Activated B cell treated with CpG ODN at 0.5 μM for 24 hours (primary cell): Measurements from ENCODE around the gene PUS7L. TPM values are rescaled to one million over a fixed set of nuclear protein-coding genes. Genes with fewer than 3 reads are reported as not detected.
A peak's percentile ranks its signal among the peaks of the same experiment; 100 is the strongest.

Experiments used
- ATAC-seq: fragments of 200-7000 bp; cut with Tn5 transposase; one replicate; pipeline ENCODE4 v1.10.0; 2021; ENCODE audit warnings: low read depth, mild to moderate bottlenecking, moderate library complexity
- CTCF ChIA-PET: fragments of 350-600 bp; sonication (Branson Sonifier 250); formaldehyde crosslinking; loops from one replicate; lab custom pipeline; 2021; ENCODE audit warnings: antibody characterized with exemption; lab: Charles Lee
- POLR2A ChIA-PET: fragments of 350-600 bp; sonication (Branson Sonifier 250); formaldehyde crosslinking; loops from one replicate; lab custom pipeline; 2021; ENCODE audit warnings: antibody characterized with exemption; lab: Charles Lee
- DNase-seq: peaks from one replicate; pipeline ENCODE4 v3.0.0; 2022
- H3K27ac Mint-ChIP-seq: one replicate; pipeline ENCODE4 v1.8.0; 2020; ENCODE audit warnings: mixed read lengths
- H3K27me3 Mint-ChIP-seq: one replicate; pipeline ENCODE4 v1.8.0; 2021; ENCODE audit warnings: mixed read lengths
- H3K36me3 Mint-ChIP-seq: one replicate; pipeline ENCODE4 v1.8.0; 2021; ENCODE audit warnings: low read depth, mixed read lengths
- H3K4me1 Mint-ChIP-seq: one replicate; pipeline ENCODE4 v1.8.0; 2021; ENCODE audit warnings: mixed read lengths
- H3K4me3 Mint-ChIP-seq: one replicate; pipeline ENCODE4 v1.8.0; 2020; ENCODE audit warnings: mild to moderate bottlenecking, mixed read lengths
- H3K9me3 Mint-ChIP-seq: one replicate; pipeline ENCODE4 v1.8.0; 2020; ENCODE audit warnings: mixed read lengths
- intact Hi-C: fragments of 100-400 bp; cut with micrococcal nuclease; formaldehyde crosslinking; loops from one replicate; pipeline ENCODE4 v1.15.1; 2024
- total RNA-seq: library from RNA; stranded (reverse); gene quantifications from 2 replicates; pipeline ENCODE4 v1.2.3, GENCODE V29; 2022
- TF ChIP-seq, protein P1 (sequence below): fragments of 200-600 bp; IDR thresholded peaks from one replicate; pipeline ENCODE4 v1.8.0; 2022; ENCODE audit warnings: antibody characterized with exemption, mild to moderate bottlenecking

Gene PUS7L
- total RNA-seq, 1 donor from 2014 or later, result 19.9 TPM

DNA sequence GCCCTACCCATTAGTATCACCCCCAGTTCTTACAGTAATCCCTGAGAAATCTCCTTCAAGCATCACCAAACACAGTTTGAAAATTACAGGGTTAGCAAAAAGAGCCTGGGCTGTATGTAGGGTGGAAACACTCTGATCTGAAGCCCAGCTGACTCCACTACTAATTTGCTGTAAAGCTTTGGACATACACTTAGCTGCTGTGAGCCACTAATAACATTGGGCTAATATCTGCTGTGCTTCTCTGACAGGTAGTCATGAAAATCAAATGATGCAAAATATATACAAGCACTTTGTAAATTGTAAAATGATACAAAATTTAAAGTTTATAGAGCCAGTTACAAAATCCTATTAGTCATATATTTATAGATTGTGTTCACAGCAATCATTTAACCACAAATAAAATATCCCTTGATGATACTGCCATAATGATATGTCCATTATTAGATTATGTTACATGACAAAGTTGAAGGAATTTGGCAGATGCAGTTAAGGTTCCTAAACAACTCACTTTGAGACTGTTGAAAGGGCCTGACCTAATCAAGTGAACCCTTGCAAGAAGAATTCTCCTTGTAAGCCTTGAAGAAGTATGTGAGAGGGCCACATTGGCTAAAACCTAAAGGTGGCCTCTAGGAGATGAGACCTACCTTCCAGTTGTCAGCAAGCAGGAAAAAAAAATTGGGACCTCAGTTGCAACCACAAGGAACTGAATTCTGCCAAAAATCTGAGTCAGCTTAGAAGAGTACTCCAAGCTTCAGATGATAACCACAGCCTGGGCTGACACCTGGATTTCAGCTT is 28.5 kb upstream of the PUS7L start:
- CTCF ChIA-PET, result no interaction called here
- no peaks in the 10 kb centered on the region for H3K27me3 Mint-ChIP-seq
- no peak overlapping the region for H3K27ac Mint-ChIP-seq
- H3K4me1 Mint-ChIP-seq, result no peaks in the 10 kb centered on the region
- intact Hi-C loops, result no loop called here
- peaks cover 53% of the 10 kb centered on the region for H3K36me3 Mint-ChIP-seq
- POLR2A ChIA-PET, result no interaction called here
- H3K9me3 Mint-ChIP-seq, result no peaks in the 10 kb centered on the region
- no peak overlapping the region for H3K4me3 Mint-ChIP-seq
- no peak for ATAC-seq
- TF ChIP-seq, protein P1, sequence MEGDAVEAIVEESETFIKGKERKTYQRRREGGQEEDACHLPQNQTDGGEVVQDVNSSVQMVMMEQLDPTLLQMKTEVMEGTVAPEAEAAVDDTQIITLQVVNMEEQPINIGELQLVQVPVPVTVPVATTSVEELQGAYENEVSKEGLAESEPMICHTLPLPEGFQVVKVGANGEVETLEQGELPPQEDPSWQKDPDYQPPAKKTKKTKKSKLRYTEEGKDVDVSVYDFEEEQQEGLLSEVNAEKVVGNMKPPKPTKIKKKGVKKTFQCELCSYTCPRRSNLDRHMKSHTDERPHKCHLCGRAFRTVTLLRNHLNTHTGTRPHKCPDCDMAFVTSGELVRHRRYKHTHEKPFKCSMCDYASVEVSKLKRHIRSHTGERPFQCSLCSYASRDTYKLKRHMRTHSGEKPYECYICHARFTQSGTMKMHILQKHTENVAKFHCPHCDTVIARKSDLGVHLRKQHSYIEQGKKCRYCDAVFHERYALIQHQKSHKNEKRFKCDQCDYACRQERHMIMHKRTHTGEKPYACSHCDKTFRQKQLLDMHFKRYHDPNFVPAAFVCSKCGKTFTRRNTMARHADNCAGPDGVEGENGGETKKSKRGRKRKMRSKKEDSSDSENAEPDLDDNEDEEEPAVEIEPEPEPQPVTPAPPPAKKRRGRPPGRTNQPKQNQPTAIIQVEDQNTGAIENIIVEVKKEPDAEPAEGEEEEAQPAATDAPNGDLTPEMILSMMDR, result no peak
- DNase-seq, result no peak

DNA sequence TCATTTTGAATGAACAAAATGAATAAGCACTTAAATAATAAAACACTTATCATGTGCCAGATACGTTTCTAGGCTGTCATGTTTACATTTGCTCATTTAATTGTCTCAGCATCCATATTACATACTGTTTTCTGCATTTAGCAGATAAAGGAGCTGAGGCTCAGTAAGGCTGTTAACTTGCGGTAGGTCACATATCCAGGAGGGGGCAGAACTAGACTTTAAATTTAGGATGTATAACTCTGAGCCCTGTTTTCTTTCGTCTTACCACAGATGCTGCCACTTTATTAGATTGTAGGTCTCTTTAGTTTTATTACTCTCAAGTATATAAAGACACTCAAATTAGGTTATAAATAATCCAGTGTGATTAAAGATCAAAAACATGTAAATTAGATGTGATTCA is 17.9 kb upstream of the PUS7L start:
- ChIA-PET POLR2A (interaction anchor here (2.6 kb wide), 1 partner anchor 17 kb away, joined by 9 read pairs; the partner anchor contains the start of genes IRAK4 and PUS7L), CTCF (interaction anchor here (1.1 to 6.1 kb wide), 3 partner anchors 29 to 106 kb away, joined by 3 to 61 read pairs (median 5); partner anchors contain the start of gene TWF1)
- Mint-ChIP-seq H3K4me1 (no peaks in the 10 kb centered on the region), H3K27ac (no peak overlapping the region), H3K4me3 (no peak overlapping the region), H3K9me3 (no peaks in the 10 kb centered on the region), H3K27me3 (no peaks in the 10 kb centered on the region), H3K36me3 (peaks cover 44% of the 10 kb centered on the region)
- TF ChIP-seq, protein P1, result no peak
- ATAC-seq (peak; percentile 37), DNase-seq (no peak)
- intact Hi-C loops, result loop anchor here (1.0 kb wide), 2 partner anchors 13 to 106 kb away; no protein-coding TSS in a partner anchor

DNA sequence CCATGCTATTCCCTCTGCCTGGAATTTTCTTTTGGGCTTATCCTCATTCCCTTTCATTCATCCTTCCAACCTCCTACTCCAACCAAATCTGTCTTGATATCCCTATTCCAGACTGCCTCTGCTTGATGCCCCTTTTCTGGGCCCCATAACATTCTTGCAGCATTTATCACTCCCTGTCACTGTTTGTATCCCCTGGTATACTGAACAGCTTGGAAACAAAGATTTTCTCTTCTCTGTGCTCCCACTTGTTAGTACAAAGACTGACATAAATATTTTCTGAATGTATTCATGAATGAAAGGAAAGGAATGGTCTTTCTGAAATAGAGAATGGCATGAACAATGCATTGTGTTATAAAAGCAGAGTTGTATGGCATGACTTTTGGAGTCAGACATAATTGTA is 7.7 kb upstream of the PUS7L start:
- ATAC-seq (no peak), DNase-seq (no peak)
- no peak overlapping the region for H3K27ac Mint-ChIP-seq
- ChIA-PET CTCF (no interaction called here), POLR2A (no interaction called here)
- intact Hi-C loops, result no loop called here
- H3K4me3 Mint-ChIP-seq, result no peak overlapping the region
- no peaks in the 10 kb centered on the region for H3K27me3 Mint-ChIP-seq
- no peaks in the 10 kb centered on the region for H3K9me3 Mint-ChIP-seq
- TF ChIP-seq, protein P1, result no peak
- peaks cover 21% of the 10 kb centered on the region for H3K4me1 Mint-ChIP-seq
- peaks cover 33% of the 10 kb centered on the region for H3K36me3 Mint-ChIP-seq

DNA sequence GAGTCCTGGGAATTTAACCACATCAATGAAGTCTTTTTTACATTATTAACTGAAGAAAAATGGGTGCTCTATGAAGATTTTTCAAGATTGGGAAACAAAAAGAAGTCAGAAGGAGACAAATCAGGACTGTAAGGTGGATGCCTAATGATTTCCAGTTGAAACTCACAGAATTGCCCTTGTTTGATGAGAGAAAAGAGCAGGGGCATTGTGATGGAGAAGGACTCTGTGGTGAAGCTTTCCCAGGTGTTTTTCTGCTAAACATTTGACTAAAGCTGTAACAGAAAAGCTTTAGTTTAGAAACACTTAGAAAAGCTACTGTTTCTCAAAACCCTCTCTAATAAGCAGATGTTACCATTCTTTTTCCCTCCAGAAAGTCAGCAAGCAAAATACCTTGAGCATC is 5.9 kb upstream of the PUS7L start:
- Mint-ChIP-seq H3K9me3 (no peaks in the 10 kb centered on the region), H3K4me1 (peaks cover 37% of the 10 kb centered on the region), H3K36me3 (peaks cover 20% of the 10 kb centered on the region), H3K27me3 (no peaks in the 10 kb centered on the region), H3K4me3 (no peak overlapping the region), H3K27ac (no peak overlapping the region)
- ChIA-PET POLR2A (no interaction called here), CTCF (no interaction called here)
- ATAC-seq (no peak), DNase-seq (no peak)
- TF ChIP-seq, protein P1, result no peak
- intact Hi-C loops, result no loop called here

DNA sequence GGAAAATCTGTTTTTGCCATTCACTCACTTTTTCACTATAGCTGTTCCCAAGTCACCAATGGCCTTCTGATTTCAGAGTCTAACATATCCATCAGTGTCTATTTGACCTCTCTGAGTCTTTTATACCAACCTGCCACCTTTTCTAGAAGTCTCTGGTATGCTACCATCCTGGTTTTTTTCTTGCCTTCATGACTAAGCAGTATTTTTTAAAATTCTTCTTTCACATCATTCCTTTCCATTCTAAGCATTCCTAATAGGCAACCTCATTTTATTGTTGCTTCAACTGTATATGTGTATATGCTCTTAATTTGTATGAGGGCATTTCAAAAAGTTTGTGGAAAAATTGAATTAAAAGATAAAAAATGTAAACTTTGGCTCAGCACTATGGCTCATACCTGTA is 5.2 kb upstream of the PUS7L start:
- Mint-ChIP-seq H3K4me1 (peaks cover 43% of the 10 kb centered on the region), H3K27ac (no peak overlapping the region), H3K36me3 (peaks cover 21% of the 10 kb centered on the region), H3K4me3 (no peak overlapping the region), H3K27me3 (no peaks in the 10 kb centered on the region), H3K9me3 (no peaks in the 10 kb centered on the region)
- DNase-seq, result no peak
- intact Hi-C loops, result loop anchor here (1.0 kb wide), 1 partner anchor 13 kb away; no protein-coding TSS in a partner anchor
- TF ChIP-seq, protein P1, result no peak
- CTCF ChIA-PET, result no interaction called here
- no peak for ATAC-seq
- POLR2A ChIA-PET, result interaction anchor here (3.0 kb wide), 1 partner anchor 42 kb away, joined by 15 read pairs; the partner anchor contains the start of gene TWF1
